GM18526 (cell line): ENCODE data around the gene LRRC8E.

Experiments
- POLR2A ChIP-seq: IDR thresholded peaks from 3 replicates; pipeline ENCODE4 v1.6.1; 2011; ENCODE audit not compliant: insufficient read length; ENCODE audit errors: extremely low read depth

The LRRC8E gene

DNA sequence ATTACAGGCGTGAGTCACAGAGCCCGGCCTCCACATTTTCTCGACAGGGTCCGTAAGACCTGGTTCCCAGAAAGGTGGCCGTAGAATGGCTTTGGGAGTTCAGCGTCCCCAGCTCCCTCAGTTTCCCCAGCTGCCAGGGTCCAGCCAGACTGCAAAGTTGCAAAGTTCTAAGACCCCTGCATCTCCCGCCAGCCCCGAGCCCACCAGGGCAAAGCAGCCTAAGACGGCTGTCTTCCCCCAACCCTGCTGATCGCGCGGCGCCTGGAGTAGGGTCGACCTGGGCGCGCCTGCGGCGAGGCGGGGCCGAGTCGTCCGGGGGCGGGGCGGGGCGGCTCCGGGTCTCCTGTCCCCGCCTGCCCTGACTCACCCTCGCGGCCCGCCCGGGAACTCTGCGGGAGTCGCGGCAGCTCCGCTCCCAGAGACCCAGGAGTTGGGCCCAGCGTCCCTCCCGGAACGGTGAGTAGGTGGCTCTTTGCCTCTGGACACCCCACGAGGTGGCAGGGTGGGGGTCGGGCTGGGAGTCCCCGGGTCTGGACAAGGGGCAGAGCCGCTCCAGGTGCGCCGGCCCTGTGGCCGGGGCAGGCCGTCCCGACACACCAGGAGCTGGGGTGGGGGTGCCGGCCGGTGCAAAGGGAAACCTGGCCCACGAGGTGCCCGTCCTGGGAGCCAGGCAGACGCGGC lies at the start of gene LRRC8E:
Gene LRRC8E, plus strand, starts transcription at position 366 of the 681 bp plus-strand sequence. CDS start 7,094 bp downstream, outside the sequence.
- no peak for TF ChIP-seq POLR2A

DNA sequence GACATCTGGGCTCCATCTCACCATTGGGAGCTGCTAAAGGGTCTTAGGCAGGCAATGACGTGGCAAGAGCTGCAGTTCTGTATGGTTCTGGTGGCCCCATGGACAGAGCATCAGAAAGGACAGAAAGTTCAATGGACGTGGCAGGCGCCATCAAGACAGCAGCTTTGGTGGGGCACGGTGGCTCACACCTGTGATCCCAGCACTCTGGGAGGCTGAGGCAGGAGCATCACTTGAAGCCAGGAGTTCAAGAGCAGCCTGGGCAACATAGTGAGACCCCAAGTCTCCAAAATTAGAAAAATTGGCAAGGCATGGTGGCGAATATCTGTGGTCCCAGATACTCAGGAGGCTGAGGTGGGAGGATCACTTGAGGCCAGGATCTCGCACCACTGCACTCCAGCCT lies 48.8 kb upstream of the LRRC8E start:
- no peak for TF ChIP-seq POLR2A

DNA sequence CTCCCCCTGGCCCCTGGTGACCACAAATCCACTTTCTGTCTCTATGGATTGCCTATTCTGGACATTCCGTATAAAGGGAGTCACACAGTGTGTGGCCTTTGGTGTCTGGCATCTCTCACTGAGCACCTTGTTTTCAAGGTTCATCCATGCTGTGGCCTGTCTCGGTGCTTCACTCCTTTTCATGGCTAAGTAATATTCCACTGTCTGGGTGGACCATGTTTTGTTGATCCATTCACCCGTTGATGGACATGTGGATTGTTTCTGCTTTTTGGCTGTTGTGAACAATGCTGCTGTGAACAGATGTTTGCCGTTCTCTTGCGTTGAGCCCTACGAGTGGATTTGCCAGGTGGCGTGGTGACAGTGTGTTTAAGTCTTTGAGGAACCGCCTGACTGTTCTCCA lies 47.7 kb upstream of the LRRC8E start:
- no peak for TF ChIP-seq POLR2A

DNA sequence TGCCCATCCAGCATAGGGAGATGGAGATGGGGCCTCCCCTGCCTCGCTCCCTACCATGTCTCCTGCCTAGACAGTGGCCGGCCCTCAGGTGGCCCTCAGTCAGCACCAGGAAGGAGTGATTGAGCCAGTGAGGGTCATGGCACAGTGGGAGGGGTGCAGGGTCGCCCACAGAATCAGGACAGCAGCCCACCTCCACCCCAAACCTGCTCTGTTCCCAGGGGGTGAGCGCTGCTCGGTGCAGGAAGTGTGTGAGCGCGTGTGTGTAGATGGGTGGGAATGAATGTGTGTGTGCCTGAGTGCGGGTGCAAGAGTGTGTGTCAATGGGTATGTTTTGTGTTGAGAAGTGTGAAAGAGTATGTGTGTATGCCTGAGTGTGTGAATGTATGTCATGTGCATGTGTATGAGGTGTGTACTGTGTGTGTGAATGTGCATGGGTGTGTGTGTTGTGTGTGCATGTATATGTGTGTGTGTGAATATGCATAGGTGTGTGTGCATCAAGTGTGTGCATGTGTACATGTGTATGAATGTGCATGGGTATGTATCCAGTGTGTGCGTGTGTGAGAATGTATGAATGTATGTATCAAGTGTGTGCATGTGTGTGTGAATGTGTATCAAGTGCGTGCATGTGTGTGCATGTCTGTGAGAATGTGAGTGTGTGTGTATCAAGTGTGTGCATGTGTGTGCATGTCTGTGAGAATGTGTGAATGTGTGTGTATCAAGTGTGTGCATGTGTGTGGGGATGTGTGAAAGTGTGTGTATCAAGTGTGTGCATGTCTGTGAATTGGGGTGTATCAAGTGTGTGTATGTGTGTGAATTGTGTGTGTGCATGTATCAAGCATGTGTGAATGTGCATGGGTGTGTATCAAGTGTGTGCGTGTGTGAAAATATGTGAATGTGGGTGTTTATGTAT lies 46.3 kb upstream of the LRRC8E start:
- TF ChIP-seq POLR2A: no peak

DNA sequence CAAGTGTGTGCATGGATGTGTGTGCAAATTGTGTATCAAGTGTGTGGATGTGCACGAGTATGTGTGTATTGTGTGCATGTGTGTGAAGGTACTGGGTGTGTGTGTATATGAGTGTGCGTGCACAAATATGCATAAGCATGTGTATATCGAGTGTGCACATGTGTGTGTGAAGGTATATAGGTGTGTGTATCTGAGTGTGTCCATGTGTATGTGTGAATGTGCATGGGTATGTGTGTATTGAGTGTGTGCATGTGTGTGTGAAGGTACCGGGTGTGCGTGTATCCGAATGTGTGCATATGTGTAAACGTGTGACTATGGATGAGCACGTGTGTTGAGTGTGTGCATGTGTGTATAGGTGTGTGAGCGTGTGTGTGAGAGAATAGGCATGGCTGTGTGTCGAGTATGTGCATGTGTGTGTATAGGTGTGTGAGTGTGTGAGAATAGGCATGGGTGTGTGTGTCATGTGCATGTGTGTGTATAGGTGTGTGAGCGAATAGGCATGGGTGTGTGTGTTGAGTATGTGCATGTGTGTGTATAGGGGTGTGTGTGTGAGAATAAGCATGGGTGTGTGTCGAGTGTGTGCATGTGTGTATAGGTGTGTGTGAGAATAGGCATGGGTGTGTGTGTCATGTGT lies 45.5 kb upstream of the LRRC8E start:
- TF ChIP-seq POLR2A: no peak

DNA sequence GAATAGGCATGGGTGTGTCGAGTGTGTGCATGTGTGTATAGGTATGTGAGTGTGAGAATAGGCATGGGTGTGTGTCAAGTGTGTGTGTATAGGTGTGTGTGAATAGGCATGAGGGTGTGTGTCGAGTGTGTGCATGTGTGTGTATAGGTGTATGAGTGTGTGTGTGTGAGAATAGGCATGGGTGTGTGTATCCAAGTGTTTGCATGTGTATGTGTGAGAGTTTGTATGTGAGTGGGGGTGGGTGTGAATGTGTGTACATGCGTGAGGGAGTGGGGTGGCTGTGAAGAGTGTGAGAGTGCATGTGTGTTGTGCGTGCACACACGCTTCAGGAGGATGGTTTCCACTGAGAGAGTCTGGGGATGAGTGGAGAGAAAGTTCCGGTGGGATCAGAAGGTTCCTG lies 44.8 kb upstream of the LRRC8E start:
- no peak for TF ChIP-seq POLR2A

DNA sequence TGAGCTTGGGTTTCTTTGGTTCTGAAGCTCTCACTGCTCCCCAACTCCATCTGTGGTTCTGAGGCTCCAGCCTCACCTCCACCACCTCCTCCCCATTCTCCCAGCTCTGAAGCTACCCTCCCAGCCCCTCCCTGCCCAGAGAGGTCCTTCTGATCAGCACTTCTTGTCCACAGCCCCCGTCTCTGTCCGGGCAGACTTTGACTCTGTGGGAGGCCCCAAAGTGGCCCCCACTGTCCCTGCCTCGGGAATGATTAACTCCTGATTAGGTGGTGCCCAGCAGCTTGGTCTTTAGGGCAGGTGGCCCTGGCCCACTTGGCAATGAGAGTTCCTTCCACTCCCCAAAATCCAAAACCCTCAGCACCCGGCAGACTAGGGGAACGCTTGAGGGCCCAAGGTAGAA lies 43.9 kb upstream of the LRRC8E start:
- TF ChIP-seq POLR2A: no peak

DNA sequence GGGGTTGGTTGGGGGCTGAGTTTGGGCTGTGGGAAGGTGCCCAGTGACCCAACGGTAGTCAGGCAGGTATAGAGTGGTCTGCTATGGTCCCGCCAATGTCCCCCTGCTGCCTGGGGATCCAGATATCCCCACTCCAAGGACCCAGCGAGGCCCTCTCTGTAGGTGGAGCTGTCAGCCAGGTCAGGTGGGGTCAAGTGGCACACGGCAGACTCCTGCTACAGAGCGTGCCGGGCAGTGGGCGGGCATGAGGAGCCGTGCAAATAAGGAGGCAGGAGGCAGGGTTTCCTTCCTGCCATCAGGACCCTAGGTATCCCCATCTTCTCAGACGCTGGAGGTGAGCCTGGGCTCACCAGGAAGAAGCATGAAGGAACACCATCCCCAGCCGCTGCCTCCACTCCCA lies 43.4 kb upstream of the LRRC8E start:
- no peak for TF ChIP-seq POLR2A

DNA sequence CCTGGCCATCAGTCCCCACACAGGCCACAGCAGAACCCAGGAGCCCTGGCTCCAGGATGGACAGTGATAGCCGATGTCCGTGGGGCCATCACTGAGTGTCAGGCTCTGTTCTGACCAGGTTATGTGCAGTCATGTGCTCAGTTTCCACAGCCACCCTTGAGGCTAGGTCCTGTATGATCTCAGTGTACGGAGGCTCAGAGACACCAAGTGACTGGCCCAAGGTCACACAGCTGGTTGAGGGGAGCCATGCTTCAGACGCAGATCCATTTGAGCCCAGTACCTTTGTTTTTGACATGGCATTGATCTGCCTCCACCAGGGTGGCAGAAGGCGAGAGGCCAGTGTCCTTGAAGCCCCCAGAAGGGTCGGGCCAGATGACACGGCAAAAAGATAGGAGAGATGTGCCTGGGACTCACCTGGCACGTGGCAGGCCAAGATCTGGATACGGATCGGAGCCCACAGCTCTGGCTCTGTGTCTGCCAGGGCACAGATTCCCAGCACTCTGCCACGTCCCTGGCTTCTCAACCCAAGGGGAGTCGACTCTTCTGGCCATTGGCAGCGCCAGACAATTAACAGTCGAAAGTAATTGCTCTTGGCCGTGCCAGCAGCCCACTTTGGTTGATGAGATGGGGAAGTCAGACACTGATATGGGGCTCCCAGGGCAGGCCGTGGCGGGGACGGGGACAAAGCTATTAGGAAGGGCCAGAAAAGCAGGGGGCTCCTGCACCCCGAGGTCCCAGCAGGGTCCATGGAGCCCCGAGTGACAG lies 42.7 kb upstream of the LRRC8E start:
- no peak for TF ChIP-seq POLR2A

DNA sequence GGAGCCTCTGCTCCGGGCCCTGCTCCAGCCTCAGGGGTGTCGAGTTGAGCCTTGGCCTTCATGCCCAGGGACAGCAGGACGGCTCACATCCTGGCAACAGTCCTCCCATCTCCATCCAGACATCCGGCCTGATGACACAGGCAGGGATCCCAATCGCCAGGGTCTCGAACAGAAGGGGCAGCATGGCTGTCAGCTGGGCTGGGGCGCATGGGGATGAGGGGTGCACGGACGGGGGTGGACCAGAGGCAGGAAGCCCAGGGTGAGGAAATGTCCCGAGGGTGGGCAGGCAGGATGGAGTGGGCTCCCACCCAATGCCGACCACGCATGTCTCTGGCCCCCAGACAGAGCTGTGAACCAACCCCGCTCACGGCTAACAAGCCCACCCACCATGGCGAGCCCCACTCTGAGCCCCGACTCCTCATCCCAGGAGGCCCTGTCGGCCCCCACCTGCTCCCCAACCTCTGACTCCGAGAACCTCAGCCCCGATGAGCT lies 42.1 kb upstream of the LRRC8E start:
- TF ChIP-seq POLR2A: no peak

DNA sequence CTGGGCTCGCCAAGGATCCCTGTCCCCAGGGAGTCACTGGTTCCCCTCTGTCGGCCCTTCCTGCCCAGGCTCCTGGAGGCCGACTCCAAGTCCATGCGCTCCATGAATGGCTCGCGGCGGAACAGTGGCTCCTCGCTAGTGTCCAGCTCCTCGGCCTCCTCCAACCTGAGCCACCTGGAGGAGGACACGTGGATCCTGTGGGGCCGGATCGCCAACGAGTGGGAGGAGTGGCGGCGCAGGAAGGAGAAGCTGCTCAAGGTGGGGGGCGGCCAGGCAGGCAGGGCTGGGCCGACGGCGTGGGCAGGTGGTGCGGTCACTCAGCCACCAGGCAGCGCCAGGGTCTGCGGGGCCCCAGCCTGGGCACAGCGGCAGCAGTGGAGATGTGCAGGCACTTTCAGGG lies 40.6 kb upstream of the LRRC8E start:
- TF ChIP-seq POLR2A: no peak

DNA sequence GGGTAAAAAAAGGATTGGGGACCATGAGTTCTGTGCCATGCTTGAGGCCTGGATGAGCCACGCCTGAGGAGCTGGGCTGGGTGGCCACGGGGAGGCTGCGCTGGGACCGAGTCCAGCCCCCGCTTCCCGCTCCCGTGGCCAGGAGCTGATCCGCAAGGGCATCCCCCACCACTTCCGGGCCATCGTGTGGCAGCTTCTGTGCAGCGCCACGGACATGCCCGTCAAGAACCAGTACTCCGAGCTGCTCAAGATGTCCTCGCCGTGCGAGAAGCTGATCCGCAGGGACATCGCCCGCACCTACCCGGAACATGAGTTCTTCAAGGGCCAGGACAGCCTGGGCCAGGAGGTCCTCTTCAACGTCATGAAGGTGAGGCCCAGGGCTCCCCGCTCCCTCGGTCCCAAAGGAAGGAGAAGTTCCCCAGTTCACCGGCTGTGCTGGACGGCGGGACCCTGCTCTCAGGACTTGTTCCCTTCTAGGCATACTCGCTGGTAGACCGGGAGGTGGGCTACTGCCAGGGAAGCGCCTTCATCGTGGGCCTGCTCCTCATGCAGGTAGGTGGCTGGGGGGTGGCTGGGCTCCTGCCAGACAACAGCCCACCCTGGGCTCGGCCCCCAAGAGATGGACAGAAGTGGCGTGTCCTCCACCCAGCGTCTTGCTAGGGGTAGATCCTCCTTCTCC lies 39.4 kb upstream of the LRRC8E start:
- no peak for TF ChIP-seq POLR2A

DNA sequence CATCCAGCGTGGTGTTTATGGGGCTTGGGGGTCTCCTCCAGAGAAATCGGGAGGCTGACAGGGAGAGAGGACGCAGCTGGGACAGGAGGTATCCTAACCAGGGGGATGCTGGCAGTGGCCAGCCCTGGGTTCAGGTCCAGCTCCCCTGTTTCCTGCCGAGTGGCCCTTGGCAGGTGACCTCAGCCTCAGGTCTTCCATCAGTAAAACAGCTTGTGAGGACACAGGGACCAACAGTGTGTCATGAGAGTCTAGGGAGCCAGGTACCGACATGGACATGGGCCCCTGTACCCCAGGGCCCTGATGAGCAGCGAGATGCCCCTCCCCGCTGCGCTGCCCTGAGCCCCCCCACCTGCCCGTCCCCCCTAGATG lies 38.7 kb upstream of the LRRC8E start:
- no peak for TF ChIP-seq POLR2A

DNA sequence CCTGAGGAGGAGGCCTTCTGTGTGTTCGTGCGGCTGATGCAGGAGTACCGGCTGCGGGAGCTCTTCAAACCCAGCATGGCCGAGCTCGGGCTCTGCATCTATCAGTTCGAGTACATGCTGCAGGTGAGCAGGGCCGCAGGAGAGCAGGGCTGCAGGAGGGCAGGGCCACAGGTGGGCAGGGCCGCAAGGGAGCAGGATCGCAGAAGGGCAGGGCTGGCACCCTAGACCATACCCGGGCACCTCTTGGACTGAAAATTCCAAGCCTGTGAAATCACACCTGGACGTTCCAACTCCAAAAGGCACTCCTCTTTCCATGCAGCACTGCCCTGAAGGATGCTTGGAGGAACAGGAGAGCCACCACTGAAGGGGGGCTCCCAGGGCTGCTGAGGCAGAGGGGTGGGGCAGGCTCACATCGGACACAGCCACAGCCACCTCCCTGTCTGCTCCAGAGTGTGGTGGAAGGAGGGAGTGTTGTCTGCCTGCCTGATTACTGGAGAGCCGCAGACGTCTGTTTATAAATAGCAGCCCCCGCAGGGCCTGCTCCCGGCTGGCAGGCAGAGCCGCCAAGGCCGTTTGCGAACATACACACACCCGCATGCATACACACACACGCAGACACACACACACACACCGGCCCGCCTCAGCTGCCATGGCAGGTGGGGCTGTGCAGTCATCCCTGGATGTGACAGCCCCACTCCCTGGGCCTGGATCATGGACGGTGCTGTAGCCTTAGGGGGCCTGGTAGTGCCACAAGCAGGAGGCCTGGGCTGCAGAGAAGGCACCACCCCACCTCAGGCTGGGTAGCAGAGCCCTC lies 38.1 kb upstream of the LRRC8E start:
- no peak for TF ChIP-seq POLR2A
